Islet precursor cell (in vitro differentiated cells): ENCODE data around the gene KIZ.

Experiments
- DNase-seq: peaks from one replicate; pipeline ENCODE4 v3.0.0-alpha.2; 2018

The KIZ gene

DNA sequence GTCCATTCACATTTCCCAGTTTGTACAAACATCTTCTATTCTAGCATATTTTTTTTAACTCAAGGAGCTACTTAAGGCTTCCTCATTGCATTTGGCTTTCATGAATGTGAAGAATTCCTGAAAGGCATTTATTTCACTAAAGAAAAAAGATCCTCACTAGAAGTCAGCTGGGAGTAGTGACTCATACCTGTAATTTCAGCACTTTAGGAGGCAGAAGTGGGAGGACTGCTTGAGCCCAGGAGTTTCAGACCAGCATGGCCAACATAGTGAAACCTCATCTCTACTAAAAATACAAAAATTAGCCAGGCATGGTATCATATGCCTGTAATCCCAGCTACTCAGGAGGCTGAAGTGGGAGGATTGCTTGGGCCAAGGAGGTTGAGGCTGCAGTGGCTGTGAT, 146.4 kb downstream of the KIZ start:
- DNase-seq, result no peak

DNA sequence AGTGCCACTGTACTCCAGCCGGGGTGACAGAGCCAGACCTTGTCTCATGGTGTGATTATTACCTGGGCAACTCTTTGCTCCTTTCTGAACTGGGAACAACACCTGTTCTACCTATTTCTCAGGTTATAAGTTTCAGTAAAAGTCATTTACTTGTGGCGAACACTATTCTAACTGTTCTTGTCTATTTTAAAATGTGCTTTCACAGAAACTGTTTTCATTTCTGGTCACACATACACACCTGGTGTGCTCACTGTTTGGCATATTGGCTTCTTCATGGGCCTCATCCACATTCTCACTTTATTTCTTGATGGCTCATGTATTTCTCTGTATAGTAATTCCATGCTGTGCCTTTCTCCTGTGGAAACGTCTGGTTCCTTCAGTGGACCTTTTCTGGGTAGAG, 146.8 kb downstream of the KIZ start:
- DNase-seq, result no peak

DNA sequence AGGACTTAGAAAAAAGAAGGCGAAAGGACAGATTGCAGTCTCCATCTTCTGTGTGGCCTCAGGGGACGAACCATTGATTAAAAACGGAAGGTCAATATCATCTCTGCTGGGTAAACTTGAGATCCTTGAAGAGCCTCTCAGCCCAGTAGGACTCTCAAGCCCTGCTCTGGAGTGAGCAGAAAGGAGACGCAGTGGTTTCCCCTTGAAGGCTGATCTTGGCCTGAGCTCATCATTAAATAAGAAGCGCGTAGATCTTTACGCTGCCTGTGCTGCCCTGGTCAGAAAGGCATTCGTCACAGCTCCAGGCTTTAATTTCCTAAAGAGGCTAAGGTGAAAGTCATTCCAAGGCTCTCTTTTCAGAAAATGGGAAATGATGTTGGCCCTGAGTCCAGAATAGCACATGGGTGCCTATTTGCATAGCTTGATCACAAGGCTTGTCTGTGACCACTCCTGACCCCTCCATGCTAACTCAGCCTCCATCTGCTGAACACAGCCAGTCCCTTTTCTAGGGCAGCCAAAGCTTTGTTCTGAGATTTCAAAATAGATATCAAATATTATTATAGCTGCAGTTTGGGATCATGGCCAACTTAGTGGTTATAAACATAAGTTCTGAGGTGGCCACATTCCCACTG, 148.0 kb downstream of the KIZ start:
- no peak for DNase-seq

DNA sequence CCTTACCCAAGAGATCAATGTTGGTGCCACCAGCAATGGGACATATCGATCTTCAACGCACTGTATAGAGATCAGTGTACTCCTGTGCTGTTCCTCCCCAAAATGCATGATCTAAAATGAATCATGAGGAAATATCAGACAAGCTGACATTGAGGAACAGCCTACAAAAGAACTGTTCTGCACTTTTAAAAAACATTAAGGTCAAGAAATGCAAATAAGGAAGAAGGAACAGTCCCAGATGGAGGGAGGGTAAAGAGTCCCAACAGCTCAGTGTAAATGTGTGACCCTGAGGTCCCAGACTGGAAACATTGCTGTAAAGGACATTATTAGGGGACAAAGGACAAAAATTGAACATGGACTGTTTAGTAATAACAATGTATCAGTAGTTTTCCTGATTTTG, 152.9 kb downstream of the KIZ start:
- no peak for DNase-seq

DNA sequence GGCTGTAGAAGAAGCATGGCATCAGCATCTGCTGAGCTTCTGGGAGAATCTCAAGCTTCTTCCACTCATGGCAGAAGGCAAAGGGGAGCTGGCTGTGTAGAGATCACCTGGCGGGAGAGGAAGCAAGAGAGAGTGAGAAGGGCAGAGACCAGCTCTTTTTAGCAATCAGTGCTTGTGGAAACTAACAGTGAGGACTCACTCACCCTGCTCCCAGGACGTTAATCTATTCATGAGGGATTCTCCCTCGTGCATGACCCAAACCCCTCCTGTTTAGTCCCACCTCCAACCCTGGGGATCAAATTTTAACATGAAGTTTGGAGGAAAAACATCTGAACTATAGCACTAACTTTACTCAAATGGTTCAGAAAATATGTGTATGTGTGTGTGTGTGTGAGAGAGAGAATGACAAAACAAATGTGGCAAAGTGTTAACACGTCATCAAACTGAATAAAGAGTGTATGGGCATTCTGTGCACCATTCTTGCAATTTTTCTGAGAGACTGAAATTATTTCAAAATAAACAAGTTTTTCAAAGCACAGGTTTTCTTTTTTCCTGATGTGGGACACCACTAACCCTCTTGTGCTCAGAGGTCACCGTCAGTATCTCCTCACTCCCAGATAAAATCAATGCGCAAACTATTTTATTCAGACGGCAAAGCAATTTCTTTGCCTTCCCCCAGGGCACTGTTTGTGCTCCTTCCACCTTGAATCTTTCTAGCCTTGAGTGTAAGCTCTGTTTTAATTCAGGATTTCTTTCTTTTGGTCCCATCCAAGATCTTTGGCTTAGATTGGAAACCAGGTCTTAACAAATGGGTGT, 154.0 kb downstream of the KIZ start:
- no peak for DNase-seq

DNA sequence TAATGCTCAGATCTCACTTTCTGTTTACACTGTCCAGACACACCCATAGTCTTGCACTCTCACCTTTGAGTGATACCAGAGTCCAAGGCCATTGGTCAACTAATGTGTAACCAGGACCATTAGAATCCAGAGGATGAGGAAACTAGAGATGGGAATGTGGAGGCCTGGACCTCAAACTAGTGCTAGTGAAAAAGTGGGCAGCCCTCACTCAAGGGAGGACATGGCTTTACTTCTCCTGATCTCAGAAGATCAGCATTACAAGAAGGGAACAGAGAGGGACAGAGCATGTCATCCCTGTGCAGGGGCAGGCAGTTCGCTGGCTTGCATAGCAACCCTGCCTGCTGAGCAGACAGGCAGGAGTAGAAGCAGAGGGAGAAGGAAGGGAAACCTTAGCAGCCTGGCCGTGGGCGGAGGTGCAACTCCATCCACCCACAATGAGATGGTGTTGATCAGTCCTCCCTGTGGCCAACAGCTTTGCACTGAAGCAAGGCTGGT, 154.7 kb downstream of the KIZ start:
- DNase-seq, result no peak

DNA sequence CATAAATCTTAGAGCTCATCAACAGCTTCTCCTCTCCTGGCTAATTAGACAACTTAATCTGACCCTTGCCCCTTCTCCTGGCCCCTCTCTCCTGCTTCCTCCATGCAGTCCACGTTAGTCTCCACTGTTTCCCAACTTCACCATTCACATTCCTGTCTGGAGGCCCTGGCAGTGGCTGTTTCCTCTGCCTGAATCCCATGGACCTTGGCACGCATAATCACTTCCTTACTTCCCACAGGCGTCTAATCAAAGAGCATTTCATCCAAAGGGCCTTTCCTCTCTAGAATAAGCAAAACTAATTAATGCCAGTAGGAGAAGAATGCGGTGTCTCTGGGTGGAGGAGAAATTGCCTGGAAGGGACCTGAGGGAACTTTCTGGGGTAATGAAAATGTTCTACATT, 160.9 kb downstream of the KIZ start:
- DNase-seq, result no peak

DNA sequence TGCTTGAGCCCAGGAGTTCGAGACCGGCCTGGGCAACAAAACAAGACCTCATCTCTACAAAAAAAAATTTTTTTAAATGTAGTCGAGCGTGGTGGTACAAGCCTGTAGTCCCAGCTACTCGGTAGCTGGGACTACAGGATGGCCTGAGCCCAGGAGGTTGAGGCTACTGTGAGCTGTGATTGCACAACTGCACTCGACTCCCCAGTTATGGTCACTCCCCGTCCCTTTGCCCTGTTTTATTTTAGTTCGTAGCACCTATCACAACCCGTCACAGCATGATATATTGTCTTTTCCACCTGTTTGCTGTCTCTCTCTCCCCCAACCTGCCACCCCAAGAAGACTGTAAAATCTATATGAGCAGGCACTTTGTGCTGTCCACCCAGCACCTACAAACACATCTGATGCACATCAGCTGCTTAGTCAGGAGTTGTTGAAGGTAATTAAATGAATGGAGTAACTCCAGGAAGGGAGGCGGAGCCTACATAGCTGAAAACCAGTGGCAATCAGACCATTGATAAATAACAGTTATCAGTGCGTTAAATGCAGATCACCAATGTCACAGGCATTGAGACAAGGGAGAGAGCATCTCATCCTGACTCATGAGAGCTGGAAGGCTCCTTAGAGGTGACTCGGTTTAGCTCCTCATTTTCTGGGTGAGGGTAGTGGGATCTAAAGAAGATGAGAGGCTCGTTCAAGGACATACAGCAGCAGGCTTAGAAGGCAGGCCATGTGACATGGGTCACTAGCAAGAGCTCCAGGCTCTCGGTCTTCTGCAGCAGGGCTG, 162.9 kb downstream of the KIZ start:
- DNase-seq, result no peak

DNA sequence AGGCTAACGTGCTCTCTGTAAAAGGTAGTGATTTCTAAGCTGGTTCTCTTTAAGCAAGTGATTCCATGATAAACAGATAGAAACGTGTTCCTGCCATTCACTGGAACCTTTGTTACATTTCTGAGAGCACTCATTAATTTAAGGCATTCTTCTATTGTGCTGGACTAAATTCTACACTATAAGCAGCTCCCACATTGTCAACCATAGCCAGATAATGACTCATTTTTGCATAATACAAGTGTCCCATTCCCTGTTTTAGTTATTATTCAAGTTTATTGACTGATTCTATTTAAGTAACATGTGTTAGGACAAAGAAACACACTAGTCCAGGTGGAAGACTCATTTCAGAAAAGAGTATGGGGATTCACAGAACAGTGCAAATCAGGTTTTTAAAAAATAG, 163.8 kb downstream of the KIZ start:
- DNase-seq, result no peak

DNA sequence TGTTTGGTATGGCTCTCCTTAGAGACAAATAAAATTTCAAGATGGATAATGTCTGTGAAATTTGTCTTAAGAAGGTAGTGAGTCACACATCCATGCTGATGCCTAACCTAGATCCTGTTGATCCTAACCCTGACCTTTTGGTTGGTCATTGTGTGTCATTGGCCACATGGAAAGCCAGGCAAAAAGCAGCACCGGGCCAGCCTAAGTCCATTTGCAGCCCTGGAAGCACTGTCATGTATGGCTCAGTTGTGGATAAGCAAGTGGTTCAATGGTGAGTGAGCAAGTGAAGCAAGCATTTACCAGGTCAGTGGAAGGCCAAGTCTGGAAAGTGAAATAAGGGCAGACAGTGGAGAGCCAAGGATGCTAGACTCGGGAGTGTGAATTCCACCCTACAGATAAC, 165.1 kb downstream of the KIZ start:
- no peak for DNase-seq

DNA sequence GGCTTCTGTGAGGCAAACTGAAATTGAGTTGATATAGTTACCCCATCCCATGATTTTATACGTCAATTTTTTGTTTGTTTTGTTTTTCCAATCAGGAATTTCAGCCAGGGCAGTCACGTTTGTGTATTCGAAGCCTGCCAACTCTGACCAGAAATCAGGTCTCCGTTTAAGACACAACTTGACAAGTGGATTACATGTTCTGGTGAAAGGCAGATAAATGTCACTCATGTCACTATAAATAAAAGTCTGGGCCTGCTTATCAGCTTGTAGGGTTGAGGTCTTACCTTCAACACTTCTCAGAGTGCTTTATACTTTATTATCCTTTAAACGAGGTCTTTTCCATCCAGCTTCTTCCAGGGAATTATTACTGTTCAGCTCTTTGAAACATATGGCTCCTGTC, 168.9 kb downstream of the KIZ start:
- DNase-seq, result no peak
